Bone marrow (tissue), 2 donors: Measurements from ENCODE around the gene SPX.

ENCODE experiments used
- DNase-seq, 2 donors: peaks; one replicate each; lab custom pipeline; 2025; lab: John Stamatoyannopoulos, UW

The SPX gene

DNA sequence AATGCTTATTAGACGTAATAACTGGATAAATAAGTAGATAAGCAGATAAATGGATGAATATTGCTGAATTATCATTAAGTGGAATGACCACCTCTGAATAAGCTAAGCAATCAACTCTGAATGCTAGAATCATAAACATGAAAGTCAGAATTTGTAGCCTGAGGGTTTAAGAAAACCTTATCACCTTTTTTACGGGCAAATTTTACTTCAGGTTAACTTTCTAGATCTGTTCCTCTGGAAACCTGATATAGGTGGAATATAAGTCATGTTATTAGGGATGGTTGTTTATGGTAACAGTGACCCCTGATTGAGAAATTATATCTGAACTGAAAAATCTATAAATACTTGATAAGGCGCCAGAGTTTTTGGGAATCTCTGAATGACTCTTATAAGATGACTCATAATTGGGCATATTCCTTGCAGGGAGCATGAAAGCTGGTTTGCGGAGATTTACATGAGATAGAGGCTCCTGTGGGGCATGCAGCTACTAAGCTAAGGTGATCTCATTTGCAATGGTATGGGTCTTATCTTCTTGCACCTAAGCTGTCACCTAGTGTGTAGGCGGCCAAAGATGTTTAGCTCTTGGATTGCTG, 12.1 kb downstream of the SPX start:
- no peak for DNase-seq

- DNase-seq, result no peak
Observed at GRCh38 chr12:21539797-21540196, 13.7 kb downstream of the SPX start.

GRCh38 chr12:21541773-21542172, 15.7 kb downstream of the SPX start:
- no peak for DNase-seq

- no peak for DNase-seq
Observed at GRCh38 chr12:21542403-21542802, 16.3 kb downstream of the SPX start.

- DNase-seq, result no peak
Observed at GRCh38 chr12:21543151-21543550, 17.1 kb downstream of the SPX start.

DNA sequence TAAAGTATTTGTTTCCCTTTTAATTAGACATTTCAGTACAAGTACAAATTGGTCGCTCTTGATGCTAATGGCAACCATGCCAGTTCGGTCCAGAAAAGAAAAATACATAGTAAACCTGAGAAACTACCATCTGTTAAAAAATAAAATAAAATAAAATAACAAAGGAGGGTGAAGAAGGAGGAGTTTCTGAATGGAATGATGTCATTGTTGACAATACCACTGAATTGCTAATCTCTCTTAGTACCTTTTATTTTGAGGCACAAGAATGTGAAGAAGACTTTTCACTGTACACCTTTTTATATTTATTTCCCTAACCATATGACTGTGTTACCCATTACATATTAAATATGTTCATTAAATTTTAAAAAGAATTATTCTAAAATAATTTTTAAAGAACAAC, 19.5 kb downstream of the SPX start:
- DNase-seq, result no peak

DNA sequence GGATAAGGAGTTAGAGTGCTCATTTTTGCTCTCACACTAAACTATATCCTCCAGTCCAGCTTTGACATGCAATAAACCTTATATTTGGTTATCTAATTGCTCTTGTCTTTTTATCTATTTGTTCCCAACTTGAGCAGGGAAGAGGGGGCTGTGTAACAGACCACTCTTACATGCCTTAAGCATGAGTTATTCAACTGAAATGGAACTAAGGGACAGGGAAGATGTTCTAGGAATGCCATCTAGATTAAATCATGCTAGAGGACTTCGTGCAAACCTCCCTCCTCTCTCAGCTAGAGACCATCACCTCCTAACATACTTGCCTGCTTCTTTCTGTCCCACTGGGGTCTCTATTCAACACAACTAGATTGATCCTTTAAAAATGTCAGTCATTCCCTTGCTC, 20.6 kb downstream of the SPX start:
- DNase-seq, result no peak

GRCh38 chr12:21547437-21547836, 21.3 kb downstream of the SPX start:
- DNase-seq, result no peak

GRCh38 chr12:21551841-21552465, 25.9 kb downstream of the SPX start:
- no peak for DNase-seq

GRCh38 chr12:21552635-21553328, 26.7 kb downstream of the SPX start:
- DNase-seq, result no peak

DNA sequence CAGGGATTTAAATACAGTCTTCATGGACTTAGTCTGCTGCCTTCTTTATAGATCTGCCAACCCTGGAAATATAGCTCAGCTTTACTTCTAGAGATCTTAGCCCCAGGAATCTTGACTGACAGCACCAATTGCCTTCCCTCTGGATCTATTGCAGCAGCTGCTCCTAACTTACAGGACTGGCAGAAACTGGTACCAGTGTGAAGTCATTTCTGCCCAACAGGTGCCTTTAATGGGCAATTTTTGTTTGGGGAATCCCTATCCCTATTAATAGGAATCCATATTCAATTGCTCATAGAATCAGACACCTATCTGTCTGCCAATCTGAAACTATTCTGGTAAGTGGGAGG, 27.2 kb downstream of the SPX start:
- no peak for DNase-seq

DNA sequence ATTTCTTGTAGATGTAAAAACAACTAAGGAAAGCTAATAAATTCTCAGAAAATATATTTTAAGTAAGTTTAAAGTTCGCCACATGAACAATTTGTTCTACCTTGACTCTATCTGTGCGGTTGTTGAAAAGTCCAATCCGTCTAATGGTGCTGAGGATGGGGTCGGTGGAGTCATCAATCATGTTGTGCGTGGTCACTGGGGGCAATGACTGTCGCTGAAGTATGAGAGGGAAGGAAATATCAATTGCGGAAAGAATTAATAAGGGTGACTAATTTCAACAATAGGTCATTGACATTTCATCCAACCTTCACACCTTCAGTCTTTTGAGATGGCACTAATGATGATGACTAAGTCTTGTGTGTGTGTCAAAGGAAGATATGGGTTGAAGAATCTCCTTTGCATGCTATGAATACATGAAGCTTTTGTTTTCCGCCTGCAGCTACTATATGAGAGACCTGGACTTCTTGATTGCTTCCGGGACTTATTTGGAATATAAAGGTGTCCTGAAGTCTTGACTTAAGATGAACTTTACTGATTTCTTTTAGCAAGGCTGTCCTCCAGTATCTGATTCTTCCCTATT, 32.1 kb downstream of the SPX start:
- DNase-seq, result no peak

GRCh38 chr12:21559855-21560569, 33.9 kb downstream of the SPX start:
- DNase-seq, result no peak

DNA sequence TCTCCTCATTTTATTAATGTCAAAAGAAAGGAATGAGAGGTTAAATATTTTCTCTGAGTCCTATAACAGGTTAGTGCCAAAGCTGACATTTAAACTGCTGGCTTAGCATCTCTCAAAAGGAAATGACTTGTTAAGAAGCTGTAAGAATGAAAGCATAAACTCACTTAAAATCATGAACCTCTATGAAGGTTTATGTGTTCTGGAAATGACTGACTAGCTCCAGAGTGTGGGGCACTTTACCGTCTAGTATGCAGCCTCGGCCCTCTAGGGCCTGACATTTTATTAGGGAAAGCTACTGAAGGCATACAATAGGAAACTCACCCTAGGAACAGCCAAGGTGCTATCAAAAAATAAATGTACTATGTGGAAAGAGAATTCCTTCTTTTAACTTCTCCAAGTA, 35.1 kb downstream of the SPX start:
- no peak for DNase-seq

GRCh38 chr12:21562859-21563258, 36.8 kb downstream of the SPX start:
- DNase-seq, result no peak

DNA sequence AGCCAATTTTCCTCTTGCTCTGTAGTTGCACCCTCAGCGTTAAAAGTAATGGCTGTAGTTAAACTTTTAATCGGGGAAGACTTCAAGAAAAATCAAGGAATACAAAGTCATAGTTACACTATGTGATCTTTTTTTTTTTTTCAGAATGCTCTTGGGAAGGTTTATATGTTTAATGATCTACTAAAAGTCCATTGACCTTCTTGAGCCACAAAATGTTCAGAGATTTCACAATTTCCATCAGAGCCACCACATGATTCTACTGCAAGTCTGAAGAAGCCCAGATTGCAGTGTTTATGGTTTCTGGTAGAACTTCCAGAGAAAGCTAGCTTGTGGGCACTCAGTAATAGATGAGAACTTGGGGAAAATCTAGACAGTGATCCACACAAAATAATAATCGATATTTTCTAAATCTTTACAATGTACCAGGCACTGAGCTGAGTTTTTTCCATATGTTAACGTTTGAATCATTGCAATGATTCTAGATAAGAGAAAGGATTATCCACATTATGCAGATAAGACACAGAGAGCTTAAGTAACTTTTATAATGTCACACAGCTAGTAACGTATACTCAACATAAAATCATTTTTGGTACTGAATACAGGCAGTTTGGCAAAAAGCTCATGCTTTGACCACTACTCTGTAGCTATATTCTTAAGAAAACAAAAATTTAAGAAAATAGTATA, 40.3 kb downstream of the SPX start:
- DNase-seq, result no peak

DNA sequence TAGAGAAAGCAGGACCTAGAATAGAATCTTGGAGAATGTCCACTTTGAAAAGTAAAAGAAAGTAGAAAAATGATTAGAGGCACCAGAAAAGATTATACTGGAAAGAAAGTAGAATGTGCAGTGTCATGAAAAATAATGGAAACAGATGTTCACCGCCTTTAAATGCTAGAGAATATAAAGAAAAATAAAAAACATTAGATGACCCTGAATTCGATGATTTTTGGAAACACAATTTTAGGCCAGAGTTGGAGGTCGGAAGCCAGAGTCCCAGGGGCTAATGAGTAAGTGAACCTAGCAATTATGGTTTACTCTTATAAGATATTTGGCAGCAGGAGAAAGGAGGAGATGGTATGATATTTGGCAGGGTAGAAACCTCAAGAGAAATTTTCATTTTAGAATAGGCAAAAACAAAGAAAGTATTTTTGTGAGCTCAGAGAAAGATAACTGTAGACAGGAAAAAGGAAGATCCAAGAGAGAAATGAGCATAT, 40.9 kb downstream of the SPX start:
- no peak for DNase-seq

- no peak for DNase-seq
Observed at GRCh38 chr12:21568115-21568514, 42.0 kb downstream of the SPX start.

DNA sequence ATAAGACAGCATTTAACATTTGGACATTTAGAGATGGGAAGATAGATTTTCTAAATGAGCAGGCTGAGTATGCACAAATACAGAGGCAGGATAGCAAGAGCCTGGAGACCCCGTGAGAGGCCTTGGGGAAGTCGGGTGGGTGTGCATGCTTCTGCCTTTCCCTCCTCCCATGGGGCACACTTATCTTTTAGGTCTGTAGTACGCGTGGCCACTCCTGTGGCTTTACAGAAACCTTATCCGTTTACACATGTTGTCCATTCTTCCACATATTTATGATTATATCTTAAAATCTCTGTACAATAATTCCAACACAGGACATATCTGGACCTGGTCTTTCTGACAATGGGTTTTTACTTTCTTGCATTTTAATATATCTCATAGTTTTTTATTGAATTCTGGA, 45.0 kb downstream of the SPX start:
- no peak for DNase-seq

- no peak for DNase-seq
Observed at GRCh38 chr12:21573733-21574358, 47.8 kb downstream of the SPX start.

GRCh38 chr12:21576431-21576830, 50.3 kb downstream of the SPX start:
- DNase-seq, result no peak

GRCh38 chr12:21577516-21577915, 51.4 kb downstream of the SPX start:
- no peak for DNase-seq
